Endothelial cell of umbilical vein (primary cell): ENCODE results near the gene TBC1D24. TPM values are rescaled to one million over a fixed set of nuclear protein-coding genes. Genes with fewer than 3 reads are reported as not detected.

ENCODE experiments used
- BruUV-seq: library from RNA; stranded (reverse); fragments of 400-500 nt; replicated peaks from 2 replicates; lab custom pipeline; 2021; lab: Mats Ljungman, UMichigan
- CTCF ChIA-PET: fragments of 300-600, 350-600 bp; sonication (Branson Sonifier 250); formaldehyde crosslinking; loops from one replicate; lab custom pipeline; 2021; ENCODE audit warnings: antibody characterized with exemption, inconsistent platforms; lab: Charles Lee
- POLR2A ChIA-PET: fragments of 300-600, 350-600 bp; sonication (Branson Sonifier 250); formaldehyde crosslinking; loops from one replicate; lab custom pipeline; 2021; ENCODE audit warnings: antibody characterized with exemption, inconsistent platforms; lab: Charles Lee
- DNase-seq: peaks from one replicate; pipeline ENCODE4 v3.0.0-alpha.2; 2011; ENCODE audit warnings: low read depth, low spot score
- FAIRE-seq: peaks from 2 replicates; lab custom pipeline; 2011; peaks lifted over from hg19 to GRCh38; lab: Jason Lieb, UNC
- H2AFZ ChIP-seq: 2 replicates; pipeline ENCODE4 v1.6.0; 2012; ENCODE audit warnings: low read depth, low read length, control low read depth, inconsistent platforms
- H3K27ac ChIP-seq: 2 replicates; pipeline ENCODE4 v1.5.1; 2011; ENCODE audit warnings: low read depth, mild to moderate bottlenecking, control low read depth, low read length, moderate library complexity; ENCODE audit not compliant: insufficient read depth
- H3K27me3 ChIP-seq, 2 experiments: 2 replicates each; pipeline versions ENCODE4 v1.6.0 to v1.6.1; 2011; ENCODE audit warnings: low read length in 2 of 2, mixed read lengths in 1 of 2; ENCODE audit not compliant: control insufficient read depth in 2 of 2, insufficient read depth in 2 of 2
- H3K36me3 ChIP-seq, 2 experiments: 2 replicates in 1 of 2; 3 replicates in 1 of 2; pipeline ENCODE4 v1.5.1; 2011; ENCODE audit warnings: low read length in 2 of 2, mild to moderate bottlenecking in 1 of 2, moderate library complexity in 1 of 2; ENCODE audit not compliant: control insufficient read depth in 2 of 2, insufficient read depth in 2 of 2; ENCODE audit errors: extremely low read depth in 1 of 2
- H3K4me1 ChIP-seq: 3 replicates; pipeline ENCODE4 v1.5.1; 2011; ENCODE audit warnings: mild to moderate bottlenecking, low read length; ENCODE audit not compliant: control insufficient read depth, insufficient read depth; ENCODE audit errors: extremely low read depth
- H3K4me2 ChIP-seq: 2 replicates; pipeline ENCODE4 v1.6.1; 2011; ENCODE audit warnings: low read length, control low read depth, mixed read lengths; ENCODE audit not compliant: insufficient read depth
- H3K4me3 ChIP-seq, 3 experiments: fragments of 200-600 bp in 1 of 3; sonication (generic), shearing (Covaris generic) in 1 of 3; replicated peaks in 1 of 3; 2 replicates each; pipeline ENCODE4 v1.5.1; 2011 to 2016; ENCODE audit warnings: control low read depth in 3 of 3, low read length in 3 of 3, mild to moderate bottlenecking in 2 of 3, inconsistent platforms in 1 of 3, low read depth in 1 of 3, moderate library complexity in 1 of 3; ENCODE audit not compliant: insufficient read depth in 1 of 3
- H3K79me2 ChIP-seq: 2 replicates; pipeline ENCODE4 v1.6.0; 2012; ENCODE audit warnings: low read length, inconsistent platforms; ENCODE audit not compliant: control insufficient read depth, insufficient read depth
- H3K9ac ChIP-seq: replicated peaks from 2 replicates; pipeline ENCODE3; 2011; ENCODE audit warnings: low read length, control low read depth; ENCODE audit not compliant: insufficient read depth; ENCODE audit errors: extremely low read depth
- H3K9me1 ChIP-seq: replicated peaks from 3 replicates; pipeline ENCODE4 v1.6.0; 2011; ENCODE audit warnings: mild to moderate bottlenecking, low read length; ENCODE audit not compliant: control insufficient read depth, insufficient read depth; ENCODE audit errors: extremely low read depth
- H3K9me3 ChIP-seq: replicated peaks from 2 replicates; pipeline ENCODE4 v1.5.1; 2012; ENCODE audit warnings: low read length, inconsistent platforms; ENCODE audit not compliant: control insufficient read depth, insufficient read depth
- H4K20me1 ChIP-seq: replicated peaks from 2 replicates; pipeline ENCODE3; 2011; ENCODE audit warnings: mild to moderate bottlenecking, low read length; ENCODE audit not compliant: control insufficient read depth, insufficient read depth; ENCODE audit errors: extremely low read depth
- EZH2 ChIP-seq: IDR thresholded peaks from 2 replicates; pipeline ENCODE4 v1.6.1; 2012; ENCODE audit warnings: borderline replicate concordance, low read depth, mild to moderate bottlenecking, moderate library complexity, low read length, inconsistent platforms; ENCODE audit not compliant: severe bottlenecking
- FOS ChIP-seq: IDR thresholded peaks from 2 replicates; pipeline ENCODE4 v1.6.1; 2011; ENCODE audit warnings: mild to moderate bottlenecking, low read length, moderate library complexity, borderline replicate concordance; ENCODE audit not compliant: insufficient read depth
- GATA2 ChIP-seq: IDR thresholded peaks from 2 replicates; pipeline ENCODE4 v1.7.0; 2011; ENCODE audit warnings: low read depth, mild to moderate bottlenecking, moderate library complexity, mixed read lengths, low read length; ENCODE audit not compliant: insufficient read length, insufficient read depth
- JUN ChIP-seq: IDR thresholded peaks from 2 replicates; pipeline ENCODE4 v1.6.1; 2011; ENCODE audit warnings: borderline replicate concordance, low read depth; ENCODE audit not compliant: insufficient read length, insufficient read depth
- MYC ChIP-seq: IDR thresholded peaks from one replicate; pipeline ENCODE4 v1.6.1; 2011; ENCODE audit warnings: mild to moderate bottlenecking, low read depth, low read length
- POLR2A ChIP-seq: IDR thresholded peaks from 2 replicates; pipeline ENCODE4 v1.6.1; 2012; ENCODE audit warnings: low read depth, mild to moderate bottlenecking, control low read depth, low read length
- POLR2AphosphoS5 ChIP-seq: IDR thresholded peaks from 2 replicates; pipeline ENCODE4 v1.6.1; 2012; ENCODE audit warnings: low read depth, mild to moderate bottlenecking, control low read depth, low read length, moderate library complexity; ENCODE audit not compliant: insufficient read depth
- dilution Hi-C: fragments of 300-500 bp; cut with MboI; formaldehyde crosslinking; loops from one replicate; pipeline ENCODE4 v1.15.0; 2019; ENCODE audit warnings: low sequenced_read_pairs; ENCODE audit not compliant: extremely low pct_ligation_motif_present
- intact Hi-C: fragments of 100-400 bp; cut with micrococcal nuclease; formaldehyde crosslinking; loops from one replicate; pipeline ENCODE4 v1.10.0; 2022
- polyA plus RNA-seq, 4 experiments: library from polyadenylated mRNA; depleted of rRNA in 3 of 4; stranded (reverse) in 3 of 4; unstranded in 1 of 4; fragments of >200 nt; gene quantifications; 2 replicates each; pipeline versions ENCODE4 v1.2.1 to v1.2.3, GENCODE V29; 2011 to 2012; ENCODE audit warnings: missing spikeins in 1 of 4
- total RNA-seq: library from RNA; stranded (reverse); gene quantifications from 2 replicates; pipeline ENCODE4 v1.2.3, GENCODE V29; 2021
- TF ChIP-seq, protein P1 (sequence below): IDR thresholded peaks from 2 replicates; pipeline ENCODE4 v1.6.1; 2011; ENCODE audit not compliant: insufficient read depth, insufficient read length
- TF ChIP-seq, protein P2 (sequence below), 2 donors: IDR thresholded peaks; 1 replicate in 1 of 2; 2 replicates in 1 of 2; pipeline ENCODE4 v1.5.1; 2011; ENCODE audit warnings: low read length in 2 of 2, mild to moderate bottlenecking in 2 of 2, moderate library complexity in 2 of 2, control low read depth in 1 of 2, inconsistent platforms in 1 of 2, low read depth in 1 of 2; ENCODE audit not compliant: insufficient read depth in 1 of 2; ENCODE audit errors: extremely low read depth in 1 of 2

Gene TBC1D24
- total and polyA plus RNA-seq, 2 donors (not counting 3 experiments of a cell fraction or from before 2014, with no cell fraction given): 8.1 to 22.8 TPM

- no peak for DNase-seq
- Histone ChIP-seq H3K79me2 (no peaks in the 10 kb centered on the region), H3K4me1 (no peaks in the 10 kb centered on the region), H4K20me1 (no peaks in the 10 kb centered on the region), H3K27me3 (no peaks in the 10 kb centered on the region), H3K4me3 (no peak overlapping the region), H3K36me3 (peaks cover 0 to 16% of the 10 kb centered on the region in 2 experiments), H3K9ac (no peak overlapping the region), H3K4me2 (no peak overlapping the region), H3K9me1 (no peaks in the 10 kb centered on the region), H2AFZ (no peak overlapping the region), H3K27ac (no peak overlapping the region), H3K9me3 (no peaks in the 10 kb centered on the region)
- BruUV-seq: no TSS peak
- dilution Hi-C loops: no loop called here
- CTCF ChIA-PET: no interaction called here
- POLR2A ChIA-PET: no interaction called here
- no peak for TF ChIP-seq POLR2A
- no peak for FAIRE-seq
- intact Hi-C loops: no loop called here
These were observed 20.1 kb downstream of the TBC1D24 start for GRCh38 chr16:2495041-2495440.

DNA sequence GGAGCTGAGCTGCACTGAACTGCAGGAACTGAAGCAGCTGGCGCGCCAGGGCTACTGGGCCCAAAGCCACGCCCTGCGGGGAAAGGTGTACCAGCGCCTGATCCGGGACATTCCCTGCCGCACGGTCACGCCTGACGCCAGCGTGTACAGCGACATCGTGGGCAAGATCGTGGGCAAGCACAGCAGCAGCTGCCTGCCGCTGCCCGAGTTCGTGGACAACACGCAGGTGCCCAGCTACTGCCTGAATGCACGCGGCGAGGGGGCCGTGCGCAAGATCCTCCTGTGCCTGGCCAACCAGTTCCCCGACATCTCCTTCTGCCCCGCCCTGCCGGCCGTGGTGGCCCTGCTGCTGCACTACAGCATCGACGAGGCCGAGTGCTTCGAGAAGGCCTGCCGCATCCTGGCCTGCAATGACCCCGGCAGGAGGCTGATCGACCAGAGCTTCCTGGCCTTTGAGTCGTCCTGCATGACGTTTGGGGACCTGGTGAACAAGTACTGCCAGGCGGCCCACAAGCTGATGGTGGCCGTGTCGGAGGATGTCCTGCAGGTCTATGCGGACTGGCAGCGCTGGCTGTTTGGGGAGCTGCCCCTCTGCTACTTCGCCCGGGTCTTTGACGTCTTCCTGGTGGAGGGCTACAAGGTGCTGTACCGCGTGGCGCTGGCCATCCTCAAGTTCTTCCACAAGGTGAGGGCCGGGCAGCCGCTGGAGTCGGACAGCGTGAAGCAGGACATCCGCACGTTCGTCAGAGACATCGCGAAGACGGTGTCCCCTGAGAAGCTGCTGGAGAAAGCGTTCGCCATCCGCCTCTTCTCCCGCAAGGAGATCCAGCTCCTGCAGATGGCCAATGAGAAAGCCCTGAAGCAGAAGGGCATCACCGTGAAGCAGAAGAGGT is 21.5 kb downstream of the TBC1D24 start:
- no peak overlapping the region for H3K4me3 ChIP-seq
- no peaks in the 10 kb centered on the region for H3K4me1 ChIP-seq
- no TSS peak for BruUV-seq
- no peaks in the 10 kb centered on the region for H3K9me3 ChIP-seq
- no peak overlapping the region for H3K9ac ChIP-seq
- TF ChIP-seq GATA2 (no peak), FOS (no peak), POLR2A (no peak), JUN (no peak), MYC (no peak), EZH2 (no peak), POLR2AphosphoS5 (no peak)
- TF ChIP-seq, protein P1, sequence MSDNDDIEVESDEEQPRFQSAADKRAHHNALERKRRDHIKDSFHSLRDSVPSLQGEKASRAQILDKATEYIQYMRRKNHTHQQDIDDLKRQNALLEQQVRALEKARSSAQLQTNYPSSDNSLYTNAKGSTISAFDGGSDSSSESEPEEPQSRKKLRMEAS: no peak
- TF ChIP-seq, protein P2, sequence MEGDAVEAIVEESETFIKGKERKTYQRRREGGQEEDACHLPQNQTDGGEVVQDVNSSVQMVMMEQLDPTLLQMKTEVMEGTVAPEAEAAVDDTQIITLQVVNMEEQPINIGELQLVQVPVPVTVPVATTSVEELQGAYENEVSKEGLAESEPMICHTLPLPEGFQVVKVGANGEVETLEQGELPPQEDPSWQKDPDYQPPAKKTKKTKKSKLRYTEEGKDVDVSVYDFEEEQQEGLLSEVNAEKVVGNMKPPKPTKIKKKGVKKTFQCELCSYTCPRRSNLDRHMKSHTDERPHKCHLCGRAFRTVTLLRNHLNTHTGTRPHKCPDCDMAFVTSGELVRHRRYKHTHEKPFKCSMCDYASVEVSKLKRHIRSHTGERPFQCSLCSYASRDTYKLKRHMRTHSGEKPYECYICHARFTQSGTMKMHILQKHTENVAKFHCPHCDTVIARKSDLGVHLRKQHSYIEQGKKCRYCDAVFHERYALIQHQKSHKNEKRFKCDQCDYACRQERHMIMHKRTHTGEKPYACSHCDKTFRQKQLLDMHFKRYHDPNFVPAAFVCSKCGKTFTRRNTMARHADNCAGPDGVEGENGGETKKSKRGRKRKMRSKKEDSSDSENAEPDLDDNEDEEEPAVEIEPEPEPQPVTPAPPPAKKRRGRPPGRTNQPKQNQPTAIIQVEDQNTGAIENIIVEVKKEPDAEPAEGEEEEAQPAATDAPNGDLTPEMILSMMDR (IDR thresholded peaks at IDR 0.05; ENCODE audit: extremely low read depth in 1 of 2, insufficient read depth in 1 of 2, low read depth in 1 of 2, low read length in 2 of 2): no peak
- no peak overlapping the region for H3K27ac ChIP-seq
- H4K20me1 ChIP-seq: no peaks in the 10 kb centered on the region
- no peaks in the 10 kb centered on the region for H3K9me1 ChIP-seq
- no peak overlapping the region for H2AFZ ChIP-seq
- no peaks in the 10 kb centered on the region for H3K27me3 ChIP-seq
- no peak for DNase-seq
- ChIA-PET CTCF (interaction anchor here (0.9 to 1.5 kb wide), 2 partner anchors 18 to 156 kb away, joined by 3 read pairs; partner anchors contain the start of gene ABCA3), POLR2A (no interaction called here)
- dilution Hi-C loops (no loop called here), intact Hi-C loops (no loop called here)
- peaks cover 0 to 16% of the 10 kb centered on the region in 2 experiments for H3K36me3 ChIP-seq
- no peak for FAIRE-seq
- no peaks in the 10 kb centered on the region for H3K79me2 ChIP-seq
- no peak overlapping the region for H3K4me2 ChIP-seq
